Ishikawa (cell line): Measurements from ENCODE around the gene GGNBP2.

Source experiments
- CEBPB ChIP-seq: IDR thresholded peaks from 2 replicates; pipeline ENCODE4 v1.6.1; 2012
- CREB1 ChIP-seq: IDR thresholded peaks from 2 replicates; pipeline ENCODE4 v1.6.1; 2012; ENCODE audit warnings: low read depth
- EGR1 ChIP-seq: IDR thresholded peaks from 2 replicates; pipeline ENCODE4 v1.6.1; 2012
- EP300 ChIP-seq: IDR thresholded peaks from 2 replicates; pipeline ENCODE4 v1.6.1; 2012; ENCODE audit warnings: borderline replicate concordance
- FOXM1 ChIP-seq: IDR thresholded peaks from 2 replicates; pipeline ENCODE4 v1.6.1; 2012; ENCODE audit warnings: low read depth, borderline replicate concordance
- NFIC ChIP-seq: IDR thresholded peaks from 2 replicates; pipeline ENCODE4 v1.6.1; 2012
- RAD21 ChIP-seq: IDR thresholded peaks from 2 replicates; pipeline ENCODE4 v1.6.1; 2012; ENCODE audit warnings: low read depth
- TAF1 ChIP-seq: IDR thresholded peaks from 2 replicates; pipeline ENCODE4 v1.6.1; 2012; ENCODE audit warnings: low read depth, mild to moderate bottlenecking
- TCF12 ChIP-seq: IDR thresholded peaks from 2 replicates; pipeline ENCODE4 v1.6.1; 2012; ENCODE audit warnings: low read depth
- TEAD4 ChIP-seq: IDR thresholded peaks from 2 replicates; pipeline ENCODE4 v1.6.1; 2012
- YY1 ChIP-seq: IDR thresholded peaks from 2 replicates; pipeline ENCODE4 v1.6.1; 2012; ENCODE audit warnings: low read depth
- ZBTB7A ChIP-seq: IDR thresholded peaks from 2 replicates; pipeline ENCODE4 v1.6.1; 2012; ENCODE audit warnings: low read depth
- TF ChIP-seq, protein P1 (sequence below): IDR thresholded peaks from 2 replicates; pipeline ENCODE4 v1.6.1; 2012
- TF ChIP-seq, protein P2 (sequence below): IDR thresholded peaks from 2 replicates; pipeline ENCODE4 v1.6.1; 2012
- TF ChIP-seq, protein P3 (sequence below): IDR thresholded peaks from 2 replicates; pipeline ENCODE4 v1.6.1; 2012; ENCODE audit warnings: low read depth, mild to moderate bottlenecking

The GGNBP2 gene

DNA sequence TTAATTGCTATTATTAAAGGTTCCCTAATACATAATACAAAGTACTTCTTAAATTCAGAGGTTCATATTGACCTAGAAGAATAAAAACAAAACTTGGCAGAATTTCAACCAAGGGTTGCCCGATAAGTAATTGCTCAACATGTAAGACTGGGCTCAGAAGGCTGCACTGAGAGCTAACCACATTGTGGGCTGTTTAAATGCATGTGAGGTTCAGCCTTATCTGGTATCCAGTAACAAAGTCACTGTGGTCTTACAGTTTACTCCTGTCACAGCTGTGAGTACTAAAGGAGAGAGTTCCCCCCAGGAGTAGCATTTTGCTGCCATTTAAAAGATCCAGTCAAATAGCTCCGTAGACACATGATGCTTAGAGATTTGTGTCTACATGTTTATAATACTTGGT is 45.4 kb downstream of the GGNBP2 start:
- TF ChIP-seq, protein P1, sequence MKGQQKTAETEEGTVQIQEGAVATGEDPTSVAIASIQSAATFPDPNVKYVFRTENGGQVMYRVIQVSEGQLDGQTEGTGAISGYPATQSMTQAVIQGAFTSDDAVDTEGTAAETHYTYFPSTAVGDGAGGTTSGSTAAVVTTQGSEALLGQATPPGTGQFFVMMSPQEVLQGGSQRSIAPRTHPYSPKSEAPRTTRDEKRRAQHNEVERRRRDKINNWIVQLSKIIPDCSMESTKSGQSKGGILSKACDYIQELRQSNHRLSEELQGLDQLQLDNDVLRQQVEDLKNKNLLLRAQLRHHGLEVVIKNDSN: no peak
- TF ChIP-seq NFIC (no peak), ZBTB7A (no peak), EP300 (no peak), RAD21 (no peak)
- TF ChIP-seq, protein P2, sequence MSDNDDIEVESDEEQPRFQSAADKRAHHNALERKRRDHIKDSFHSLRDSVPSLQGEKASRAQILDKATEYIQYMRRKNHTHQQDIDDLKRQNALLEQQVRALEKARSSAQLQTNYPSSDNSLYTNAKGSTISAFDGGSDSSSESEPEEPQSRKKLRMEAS: no peak

DNA sequence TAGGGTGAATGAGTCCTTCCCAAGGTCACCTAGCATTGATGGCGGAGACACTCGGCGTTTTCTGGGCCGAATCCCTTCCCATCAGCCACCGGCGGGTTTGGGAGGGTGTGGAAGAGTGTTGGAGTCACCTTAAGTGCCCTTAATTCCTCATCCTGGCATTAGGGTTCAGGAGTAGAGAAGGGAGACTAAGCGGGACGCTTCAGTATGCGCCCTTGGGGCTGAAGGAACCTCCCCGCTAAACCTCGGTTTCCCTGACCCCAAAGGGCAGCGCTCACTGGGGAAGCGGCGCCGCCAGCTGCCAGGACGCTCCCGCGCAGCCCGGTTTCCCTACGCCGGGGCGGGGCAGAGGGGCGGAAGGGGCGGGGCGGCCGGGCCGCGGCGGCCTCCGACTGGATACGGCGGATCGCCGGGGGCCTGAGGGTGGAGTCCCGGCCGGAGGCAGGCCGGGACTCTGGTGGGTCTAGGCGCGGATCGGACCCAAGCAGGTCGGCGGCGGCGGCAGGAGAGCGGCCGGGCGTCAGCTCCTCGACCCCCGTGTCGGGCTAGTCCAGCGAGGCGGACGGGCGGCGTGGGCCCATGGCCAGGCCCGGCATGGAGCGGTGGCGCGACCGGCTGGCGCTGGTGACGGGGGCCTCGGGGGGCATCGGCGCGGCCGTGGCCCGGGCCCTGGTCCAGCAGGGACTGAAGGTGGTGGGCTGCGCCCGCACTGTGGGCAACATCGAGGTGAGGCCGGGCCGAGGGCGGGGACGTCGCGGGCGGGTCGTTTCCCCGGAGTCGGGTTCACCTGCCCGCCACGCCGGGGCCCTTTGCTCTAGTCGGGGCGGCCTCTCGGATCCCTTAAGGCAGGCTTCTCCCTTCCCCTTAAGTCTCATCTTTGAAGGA is 47.0 kb downstream of the GGNBP2 start, which contains the start of gene DHRS11:
Gene DHRS11 (plus strand): TSS at position 446 of the 882 bp plus-strand sequence. CDS start 131 bp downstream, at position 577.
- TF ChIP-seq YY1 (peak; percentile 20; the same call in 1 of the 2 replicates), TCF12 (no peak), EGR1 (0 out of 2 replicates have a peak, but pooled peaks have one; percentile 4), CEBPB (no peak), CREB1 (no peak), RAD21 (peak; percentile 15; the same call in 1 of the 2 replicates), EP300 (no peak), NFIC (no peak), ZBTB7A (peak; percentile 25; the same call in 1 of the 2 replicates), FOXM1 (no peak), TEAD4 (no peak; the same call in 1 of the 2 replicates), TAF1 (peak; percentile 50; the same call in 1 of the 2 replicates)
- TF ChIP-seq, protein P1: no peak
- TF ChIP-seq, protein P2: no peak
- TF ChIP-seq, protein P3, sequence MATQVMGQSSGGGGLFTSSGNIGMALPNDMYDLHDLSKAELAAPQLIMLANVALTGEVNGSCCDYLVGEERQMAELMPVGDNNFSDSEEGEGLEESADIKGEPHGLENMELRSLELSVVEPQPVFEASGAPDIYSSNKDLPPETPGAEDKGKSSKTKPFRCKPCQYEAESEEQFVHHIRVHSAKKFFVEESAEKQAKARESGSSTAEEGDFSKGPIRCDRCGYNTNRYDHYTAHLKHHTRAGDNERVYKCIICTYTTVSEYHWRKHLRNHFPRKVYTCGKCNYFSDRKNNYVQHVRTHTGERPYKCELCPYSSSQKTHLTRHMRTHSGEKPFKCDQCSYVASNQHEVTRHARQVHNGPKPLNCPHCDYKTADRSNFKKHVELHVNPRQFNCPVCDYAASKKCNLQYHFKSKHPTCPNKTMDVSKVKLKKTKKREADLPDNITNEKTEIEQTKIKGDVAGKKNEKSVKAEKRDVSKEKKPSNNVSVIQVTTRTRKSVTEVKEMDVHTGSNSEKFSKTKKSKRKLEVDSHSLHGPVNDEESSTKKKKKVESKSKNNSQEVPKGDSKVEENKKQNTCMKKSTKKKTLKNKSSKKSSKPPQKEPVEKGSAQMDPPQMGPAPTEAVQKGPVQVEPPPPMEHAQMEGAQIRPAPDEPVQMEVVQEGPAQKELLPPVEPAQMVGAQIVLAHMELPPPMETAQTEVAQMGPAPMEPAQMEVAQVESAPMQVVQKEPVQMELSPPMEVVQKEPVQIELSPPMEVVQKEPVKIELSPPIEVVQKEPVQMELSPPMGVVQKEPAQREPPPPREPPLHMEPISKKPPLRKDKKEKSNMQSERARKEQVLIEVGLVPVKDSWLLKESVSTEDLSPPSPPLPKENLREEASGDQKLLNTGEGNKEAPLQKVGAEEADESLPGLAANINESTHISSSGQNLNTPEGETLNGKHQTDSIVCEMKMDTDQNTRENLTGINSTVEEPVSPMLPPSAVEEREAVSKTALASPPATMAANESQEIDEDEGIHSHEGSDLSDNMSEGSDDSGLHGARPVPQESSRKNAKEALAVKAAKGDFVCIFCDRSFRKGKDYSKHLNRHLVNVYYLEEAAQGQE: no peak

DNA sequence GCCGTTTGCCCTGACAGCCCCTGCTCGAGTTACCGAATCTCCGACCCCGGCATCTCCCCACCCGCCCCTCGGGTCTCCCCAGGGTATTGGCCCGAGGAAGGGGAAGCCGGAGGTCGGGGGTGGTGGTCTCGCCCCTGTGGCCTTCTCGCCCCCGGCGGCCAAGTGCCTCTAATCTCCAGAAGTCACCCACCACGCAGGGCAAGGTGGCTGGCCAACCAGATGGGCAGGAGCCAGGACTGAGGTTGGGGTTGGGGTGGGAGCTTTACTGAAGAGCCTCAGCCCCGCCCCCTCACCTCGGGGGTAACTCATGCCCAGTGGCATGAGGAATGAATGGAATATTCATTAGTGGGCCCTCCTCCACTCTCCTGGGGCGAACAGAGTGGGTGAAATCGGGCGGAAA is 47.6 kb downstream of the GGNBP2 start:
- TF ChIP-seq TAF1 (0 out of 2 replicates have a peak, but pooled peaks have one; percentile 4), TEAD4 (no peak), NFIC (no peak)
- TF ChIP-seq, protein P2: 0 out of 2 replicates have a peak, but pooled peaks have one; percentile 19

DNA sequence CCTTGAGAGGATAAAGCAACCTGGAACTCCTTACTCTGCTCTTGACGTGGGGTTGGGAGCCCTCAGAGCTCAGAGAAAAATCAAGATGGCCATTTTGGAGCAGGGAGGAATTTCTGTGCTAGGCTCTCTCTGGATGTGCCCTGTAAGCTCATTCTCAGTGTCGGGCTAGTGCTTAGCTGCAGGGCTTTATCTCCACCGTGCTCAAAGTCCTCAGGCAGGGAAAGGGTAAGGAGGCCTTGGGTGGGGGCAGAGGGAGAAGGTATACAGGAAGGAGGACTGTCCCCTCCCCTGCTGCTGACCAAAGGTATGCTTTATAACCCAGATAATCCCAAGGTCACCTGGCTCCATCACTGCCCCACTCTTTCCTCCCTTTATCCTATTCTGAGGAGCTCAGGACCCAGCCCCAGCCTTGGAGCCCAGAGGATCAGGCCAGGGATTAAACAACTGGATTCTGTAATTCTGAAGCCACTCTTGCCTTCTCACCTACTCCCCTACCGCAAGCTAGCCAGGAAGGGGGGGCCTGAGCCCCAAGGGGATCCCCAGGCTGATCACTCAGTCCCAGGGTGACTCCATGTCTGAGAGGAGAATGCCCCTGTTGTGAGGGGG is 48.1 kb downstream of the GGNBP2 start:
- no peak for TF ChIP-seq ZBTB7A

DNA sequence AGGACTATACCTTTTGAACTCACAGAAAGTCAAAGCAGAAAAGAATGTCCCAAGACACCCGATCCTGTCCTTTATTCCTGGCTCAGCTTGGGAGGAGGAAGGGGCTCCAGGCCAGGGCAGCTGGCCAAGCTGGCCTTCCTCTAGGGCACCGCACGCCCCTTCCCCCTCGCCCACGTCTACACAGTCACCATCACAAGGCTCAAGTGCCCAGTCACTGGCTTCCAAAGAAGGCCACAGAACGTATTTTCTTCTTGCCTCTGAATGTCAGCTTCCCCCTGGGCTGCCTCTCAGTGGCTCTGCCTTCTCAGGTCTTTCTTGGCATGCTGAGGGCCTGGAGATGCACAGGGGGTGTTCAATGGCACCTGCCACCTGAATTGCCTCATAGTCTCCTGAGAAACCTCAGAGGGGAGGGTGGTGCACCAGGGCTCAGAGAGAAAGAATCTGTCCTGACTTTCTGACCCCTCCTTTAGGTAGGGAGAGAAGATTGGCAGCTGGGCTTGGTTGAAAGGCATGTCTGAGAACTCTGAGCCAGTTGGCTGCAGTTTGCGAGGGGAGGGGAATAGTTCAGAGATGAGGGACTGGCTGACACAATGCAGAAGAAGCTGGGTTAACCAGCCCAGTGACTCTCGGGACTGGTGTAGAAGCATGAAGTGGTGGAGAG is 49.1 kb downstream of the GGNBP2 start:
- TF ChIP-seq NFIC: no peak
- TF ChIP-seq CEBPB: no peak
- TF ChIP-seq EGR1: no peak
- TF ChIP-seq ZBTB7A: no peak
- TF ChIP-seq, protein P1: no peak
- no peak for TF ChIP-seq YY1
- TF ChIP-seq, protein P3: no peak
- TF ChIP-seq, protein P2: no peak
- no peak for TF ChIP-seq RAD21
- no peak for TF ChIP-seq EP300
- no peak for TF ChIP-seq CREB1
- no peak for TF ChIP-seq FOXM1
- no peak for TF ChIP-seq TAF1
- no peak for TF ChIP-seq TCF12
- TF ChIP-seq TEAD4: no peak
